IMR-90 (cell line): Measurements from ENCODE around the gene HS6ST2. TPM values are rescaled to one million over a fixed set of nuclear protein-coding genes. Genes with fewer than 3 reads are reported as not detected.

Experiments used
- ATAC-seq: fragments of 200-7000 bp; cut with Tn5 transposase; 2 replicates; pipeline ENCODE4 v1.9.1; 2020; ENCODE audit warnings: low read depth, mild to moderate bottlenecking, moderate library complexity
- BruUV-seq: library from RNA; stranded (reverse); fragments of 400-500 nt; replicated peaks from 2 replicates; lab custom pipeline; 2021; lab: Mats Ljungman, UMichigan
- CTCF ChIA-PET: fragments of 300-600 bp; formaldehyde crosslinking; extraction: SDS; loops from one replicate; lab custom pipeline; 2021; ENCODE audit warnings: antibody characterized with exemption; lab: Yijun Ruan, JAX
- POLR2A ChIA-PET: fragments of 300-600 bp; sonication (Branson Sonifier 250); formaldehyde crosslinking; loops from one replicate; lab custom pipeline; 2022; ENCODE audit warnings: antibody characterized with exemption; ENCODE audit not compliant: unreplicated experiment; lab: Charles Lee
- DNase-seq: peaks from one replicate; pipeline ENCODE4 v3.0.0; 2013
- H2AFZ ChIP-seq: replicated peaks from 2 replicates; pipeline ENCODE3; 2013; ENCODE audit warnings: low read length, mild to moderate bottlenecking; ENCODE audit not compliant: poor library complexity
- H2AK5ac ChIP-seq: 2 replicates; pipeline ENCODE4 v1.6.1; 2013; ENCODE audit warnings: low read depth, low read length, inconsistent platforms
- H2AK9ac ChIP-seq: replicated peaks from 2 replicates; pipeline ENCODE3; 2013; ENCODE audit warnings: mild to moderate bottlenecking, low read depth, low read length, moderate library complexity; ENCODE audit not compliant: poor library complexity
- H2BK120ac ChIP-seq: 2 replicates; pipeline ENCODE4 v1.6.1; 2013; ENCODE audit warnings: low read depth, low read length, inconsistent platforms
- H2BK15ac ChIP-seq: 3 replicates; pipeline ENCODE4 v1.6.1; 2013; ENCODE audit warnings: low read depth, low read length, inconsistent platforms
- H2BK20ac ChIP-seq: 2 replicates; pipeline ENCODE4 v1.6.1; 2013; ENCODE audit warnings: low read depth, mild to moderate bottlenecking, inconsistent platforms, low read length, moderate library complexity
- H2BK5ac ChIP-seq: 2 replicates; pipeline ENCODE4 v1.6.1; 2013; ENCODE audit warnings: mild to moderate bottlenecking, low read depth, low read length, inconsistent platforms; ENCODE audit not compliant: poor library complexity, severe bottlenecking
- H3K14ac ChIP-seq: replicated peaks from 2 replicates; pipeline ENCODE4 v1.6.1; 2013; ENCODE audit warnings: low read depth, low read length, inconsistent platforms
- H3K18ac ChIP-seq: 2 replicates; pipeline ENCODE4 v1.6.1; 2013; ENCODE audit warnings: low read depth, low read length, control low read depth
- H3K23ac ChIP-seq: 2 replicates; pipeline ENCODE4 v1.6.1; 2013; ENCODE audit warnings: low read depth, low read length, inconsistent platforms
- H3K27ac ChIP-seq: 2 replicates; pipeline ENCODE4 v1.5.1; 2013; ENCODE audit warnings: mild to moderate bottlenecking, control low read depth, low read length; ENCODE audit not compliant: insufficient read depth
- H3K27me3 ChIP-seq: 2 replicates; pipeline ENCODE4 v1.6.1; 2013; ENCODE audit warnings: low read length; ENCODE audit not compliant: control insufficient read depth, insufficient read depth
- H3K36me3 ChIP-seq: 2 replicates; pipeline ENCODE4 v1.6.1; 2013; ENCODE audit warnings: low read length, mixed read lengths; ENCODE audit not compliant: control insufficient read depth, insufficient read depth
- H3K4ac ChIP-seq: 2 replicates; pipeline ENCODE4 v1.6.1; 2013; ENCODE audit warnings: low read depth, low read length, inconsistent platforms
- H3K4me1 ChIP-seq: 2 replicates; pipeline ENCODE4 v1.6.1; 2013; ENCODE audit warnings: low read length, mixed read lengths; ENCODE audit not compliant: control insufficient read depth, insufficient read depth
- H3K4me2 ChIP-seq: 2 replicates; pipeline ENCODE4 v1.6.1; 2013; ENCODE audit warnings: low read depth, mild to moderate bottlenecking, control low read depth, low read length, moderate library complexity
- H3K4me3 ChIP-seq: 2 replicates; pipeline ENCODE4 v1.5.1; 2013; ENCODE audit warnings: low read depth, mild to moderate bottlenecking, control low read depth, low read length, moderate library complexity; ENCODE audit not compliant: insufficient read depth
- H3K56ac ChIP-seq: 2 replicates; pipeline ENCODE4 v1.6.1; 2013; ENCODE audit warnings: low read length, inconsistent platforms; ENCODE audit not compliant: insufficient read depth; ENCODE audit errors: extremely low read depth
- H3K79me1 ChIP-seq, 2 experiments: 2 replicates each; pipeline ENCODE4 v1.6.1; 2013; ENCODE audit warnings: low read length in 2 of 2, inconsistent platforms in 1 of 2, low read depth in 1 of 2
- H3K9ac ChIP-seq: 2 replicates; pipeline ENCODE4 v1.6.1; 2013; ENCODE audit warnings: low read depth, low read length, control low read depth
- H3K9me1 ChIP-seq: 2 replicates; pipeline ENCODE4 v1.6.1; 2013; ENCODE audit warnings: low read length, inconsistent platforms; ENCODE audit not compliant: insufficient read depth
- H3K9me3 ChIP-seq: 2 replicates; pipeline ENCODE4 v1.6.1; 2013; ENCODE audit warnings: low read length; ENCODE audit not compliant: control insufficient read depth, insufficient read depth
- H4K20me1 ChIP-seq: 2 replicates; pipeline ENCODE4 v1.6.1; 2013; ENCODE audit warnings: low read length, inconsistent platforms; ENCODE audit not compliant: insufficient read depth
- H4K5ac ChIP-seq: 2 replicates; pipeline ENCODE4 v1.6.1; 2013; ENCODE audit warnings: mild to moderate bottlenecking, low read depth, low read length, control low read depth
- H4K8ac ChIP-seq, 2 experiments: 2 replicates each; pipeline ENCODE4 v1.6.1; 2013; ENCODE audit warnings: low read depth in 2 of 2, low read length in 2 of 2, control low read depth in 1 of 2, inconsistent platforms in 1 of 2
- H4K91ac ChIP-seq: 2 replicates; pipeline ENCODE4 v1.6.1; 2013; ENCODE audit warnings: low read depth, low read length, inconsistent platforms; ENCODE audit not compliant: insufficient read depth
- BHLHE40 ChIP-seq: fragments of 150-350 bp; IDR thresholded peaks from 2 replicates; pipeline ENCODE4 v1.6.1; 2016; ENCODE audit warnings: mild to moderate bottlenecking, low read depth, low read length
- CEBPB ChIP-seq: IDR thresholded peaks from 2 replicates; pipeline ENCODE4 v1.6.1; 2012; ENCODE audit warnings: low read depth, low read length, improper control_type of control experiment
- CHD1 ChIP-seq: IDR thresholded peaks from 2 replicates; pipeline ENCODE4 v1.6.1; 2012; ENCODE audit warnings: low read depth, low read length, improper control_type of control experiment
- ELK1 ChIP-seq: fragments of 150-350 bp; IDR thresholded peaks from 2 replicates; pipeline ENCODE4 v1.6.1; 2016; ENCODE audit warnings: low read depth, mild to moderate bottlenecking, low read length, moderate library complexity, borderline replicate concordance
- MAFK ChIP-seq: IDR thresholded peaks from 2 replicates; pipeline ENCODE4 v1.6.1; 2012; ENCODE audit warnings: low read depth, low read length, improper control_type of control experiment
- MXI1 ChIP-seq: IDR thresholded peaks from 2 replicates; pipeline ENCODE4 v1.6.1; 2012; ENCODE audit warnings: low read depth, mild to moderate bottlenecking, low read length, moderate library complexity, borderline replicate concordance
- POLR2A ChIP-seq: IDR thresholded peaks from 2 replicates; pipeline ENCODE4 v1.6.1; 2012; ENCODE audit warnings: mild to moderate bottlenecking, low read depth, low read length
- RCOR1 ChIP-seq: IDR thresholded peaks from 2 replicates; pipeline ENCODE4 v1.6.1; 2012; ENCODE audit warnings: mild to moderate bottlenecking, low read length, improper control_type of control experiment; ENCODE audit not compliant: insufficient replicate concordance
- SMC3 ChIP-seq: fragments of 150-350 bp; IDR thresholded peaks from 2 replicates; pipeline ENCODE4 v1.6.1; 2016; ENCODE audit warnings: low read depth, mild to moderate bottlenecking, antibody characterized with exemption, low read length, moderate library complexity
- USF2 ChIP-seq: fragments of 150-350 bp; IDR thresholded peaks from 2 replicates; pipeline ENCODE4 v1.6.1; 2017; ENCODE audit warnings: mild to moderate bottlenecking, antibody characterized with exemption, low read length, low read depth
- dilution Hi-C: fragments of 300-500 bp; cut with HindIII; formaldehyde crosslinking; loops from one replicate; pipeline ENCODE4 v1.14.3; 2018; ENCODE audit warnings: low sequenced_read_pairs; ENCODE audit not compliant: unreplicated experiment
- in situ Hi-C: fragments of 300-500 bp; cut with MboI; formaldehyde crosslinking; loops from 3 replicates; pipeline ENCODE4 v1.14.3; 2019; ENCODE audit warnings: low sequenced_read_pairs, inconsistent platforms, mixed read lengths
- intact Hi-C: fragments of 100-400 bp; cut with micrococcal nuclease; formaldehyde crosslinking; loops from 2 replicates; pipeline ENCODE4 v1.10.0; 2022
- polyA plus RNA-seq, 3 experiments: library from polyadenylated mRNA; depleted of rRNA; stranded (reverse); fragments of >200 nt; gene quantifications; 2 replicates each; pipeline ENCODE4 v1.2.3, GENCODE V29; 2012; ENCODE audit warnings: low replicate concordance in 1 of 3
- total RNA-seq: library from RNA; depleted of rRNA; stranded (reverse); fragments of >200 nt; gene quantifications from 2 replicates; pipeline ENCODE4 v1.2.3, GENCODE V29; 2012

Gene HS6ST2
- total and polyA plus RNA-seq, 2 of the 4 experiments (the other 2 are of a cell fraction): not detected

GRCh38 chrX:132708529-132708928, 249.9 kb downstream of the HS6ST2 start:
- Histone ChIP-seq H2BK120ac (no peak overlapping the region), H4K5ac (no peak overlapping the region), H4K91ac (no peak overlapping the region), H3K9ac (no peak overlapping the region), H3K56ac (no peak overlapping the region), H3K36me3 (no peaks in the 10 kb centered on the region), H2BK15ac (no peak overlapping the region), H3K9me1 (no peaks in the 10 kb centered on the region), H2BK5ac (no peak overlapping the region), H4K20me1 (no peaks in the 10 kb centered on the region), H2AFZ (no peak overlapping the region), H3K4me3 (no peak overlapping the region), H4K8ac (no peak overlapping the region), H3K79me1 (no peaks in the 10 kb centered on the region), H3K27ac (no peak overlapping the region), H3K9me3 (no peaks in the 10 kb centered on the region), H3K14ac (no peak overlapping the region), H2BK20ac (no peak overlapping the region), H3K4me2 (no peak overlapping the region), H2AK9ac (no peak overlapping the region), H3K23ac (no peak overlapping the region), H3K4ac (no peak overlapping the region), H3K18ac (no peak overlapping the region), H3K4me1 (no peaks in the 10 kb centered on the region), H3K27me3 (no peaks in the 10 kb centered on the region; the same call in 1 of the 2 replicates), H2AK5ac (no peak overlapping the region)
- in situ Hi-C loops (no loop called here), dilution Hi-C loops (no loop called here), intact Hi-C loops (no loop called here)
- no peak for ATAC-seq
- no TSS peak for BruUV-seq
- CTCF ChIA-PET: no interaction called here
- DNase-seq: no peak
- TF ChIP-seq ELK1: no peak
- no peak for TF ChIP-seq MAFK
- no peak for TF ChIP-seq USF2
- TF ChIP-seq MXI1: no peak
- TF ChIP-seq RCOR1: no peak
- no peak for TF ChIP-seq BHLHE40
- no peak for TF ChIP-seq SMC3
- no peak for TF ChIP-seq POLR2A
- TF ChIP-seq CHD1: no peak
- no peak for TF ChIP-seq CEBPB
- POLR2A ChIA-PET: no interaction called here
